Gastroesophageal sphincter (tissue), 4 donors: ENCODE measurements around the gene ANP32B. TPM values are rescaled to one million over a fixed set of nuclear protein-coding genes. Genes with fewer than 3 reads are reported as not detected.

ENCODE experiments used
- ATAC-seq: fragments of 150-250 bp; one replicate; pipeline ENCODE4 v1.9.1; 2016; ENCODE audit warnings: mild to moderate bottlenecking, moderate library complexity
- H3K27ac ChIP-seq, 4 donors: fragments of 200-600 bp; sonication (generic) in 3 of 4; 1 replicate in 3 of 4; 2 replicates in 1 of 4; pipeline ENCODE4 v1.5.1; 2016 to 2019
- H3K27me3 ChIP-seq: fragments of 200-600 bp; sonication (generic); one replicate; pipeline ENCODE4 v1.5.1; 2019
- H3K36me3 ChIP-seq, 2 donors: fragments of 200-600 bp; sonication (generic); one replicate each; pipeline ENCODE4 v1.5.1; 2019; ENCODE audit warnings: control low read depth in 1 of 2
- H3K4me1 ChIP-seq, 3 donors: fragments of 200-600 bp; sonication (generic); 1 replicate in 2 of 3; 2 replicates in 1 of 3; pipeline ENCODE4 v1.5.1; 2016 to 2019; ENCODE audit warnings: control low read depth in 2 of 3
- H3K4me3 ChIP-seq, 2 donors: fragments of 200-600 bp; sonication (generic); one replicate each; pipeline ENCODE4 v1.5.1; 2019; ENCODE audit warnings: mild to moderate bottlenecking in 1 of 2, moderate library complexity in 1 of 2
- H3K9me3 ChIP-seq, 3 donors: fragments of 200-600 bp; sonication (generic); one replicate each; pipeline ENCODE4 v1.5.1; 2017 to 2019; ENCODE audit warnings: control low read depth in 2 of 3
- EP300 ChIP-seq: sonication (generic); formaldehyde crosslinking; IDR thresholded peaks from one replicate; pipeline ENCODE4 v1.6.1; 2017; ENCODE audit warnings: antibody characterized with exemption, mild to moderate bottlenecking
- POLR2A ChIP-seq, 2 donors: fragments of 450-650 bp; IDR thresholded peaks; one replicate each; pipeline ENCODE4 v1.6.1; 2017; ENCODE audit warnings: antibody characterized with exemption in 2 of 2, mild to moderate bottlenecking in 2 of 2, moderate library complexity in 1 of 2
- POLR2AphosphoS5 ChIP-seq: sonication (generic); formaldehyde crosslinking; IDR thresholded peaks from one replicate; pipeline ENCODE4 v1.6.1; 2017; ENCODE audit warnings: antibody characterized with exemption
- WGBS, 2 donors: methylation state at CpG; one replicate each; pipeline ENCODE4 v1.1.5; 2018; ENCODE audit warnings: low coverage in 1 of 2; 5-methylcytosine and 5-hydroxymethylcytosine counted together
- total RNA-seq, 4 donors: library from RNA; depleted of rRNA; stranded (reverse); fragments of >200 nt; gene quantifications; one replicate each; pipeline ENCODE4 v1.1.0, GENCODE V29; 2016
- TF ChIP-seq, protein P1 (sequence below), 4 experiments: fragments of 200-600 bp in 2 of 4; fragments of 450-650 bp in 2 of 4; sonication (generic) in 1 of 4; IDR thresholded peaks; one replicate each; pipeline ENCODE4 v1.5.1; 2017 to 2019; ENCODE audit warnings: antibody characterized with exemption in 4 of 4, mild to moderate bottlenecking in 2 of 4, moderate library complexity in 2 of 4

The ANP32B gene
- total RNA-seq, 4 donors from 2014 or later, result 33.0 to 41.0 (median 36.1) TPM

DNA sequence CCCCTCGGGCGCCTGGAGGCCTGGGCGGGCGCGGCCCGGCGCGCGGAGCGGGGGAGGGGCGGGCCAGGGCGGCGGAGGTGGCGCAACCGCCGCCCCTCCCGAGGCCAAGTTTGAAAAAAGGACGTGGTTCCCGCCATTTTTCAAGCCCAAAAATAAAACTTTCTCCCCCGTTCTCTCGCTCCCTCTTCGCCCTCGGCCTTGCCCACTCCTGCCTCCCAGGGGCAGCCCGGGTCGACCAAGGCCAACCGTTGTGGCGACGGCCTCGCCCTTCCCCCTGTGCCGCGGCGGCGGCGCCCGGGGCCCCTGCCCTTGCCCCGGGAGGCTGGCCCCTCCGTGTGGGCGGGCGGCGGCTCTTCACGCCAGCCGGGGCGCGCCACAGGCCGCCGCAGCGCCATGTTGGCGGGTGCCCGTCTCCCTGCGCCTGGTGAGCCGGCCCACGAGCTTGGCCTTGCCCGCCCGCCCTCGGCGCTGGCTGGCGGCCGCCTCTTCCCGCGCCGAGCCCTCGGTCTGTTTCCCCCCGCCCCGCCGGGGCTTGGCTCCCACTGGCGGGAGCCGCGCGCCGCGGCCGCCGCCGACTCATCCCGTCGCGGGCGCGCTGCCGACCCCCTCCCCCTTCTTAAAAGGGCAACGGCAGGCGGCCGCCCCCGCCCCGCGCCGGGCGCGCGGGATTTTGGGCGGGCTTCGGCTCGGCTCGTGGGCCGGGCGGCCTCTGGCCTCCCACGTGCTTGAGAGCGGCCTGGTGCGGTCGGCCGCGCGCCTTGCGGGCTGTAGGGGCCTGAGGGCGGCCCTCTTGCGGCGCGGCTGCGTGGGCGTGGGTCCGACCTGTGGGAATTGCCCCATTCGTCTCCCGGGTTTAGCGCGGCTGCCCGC is 1.3 kb downstream of the ANP32B start:
- no peaks in the 10 kb centered on the region for H3K9me3 ChIP-seq
- H3K27ac ChIP-seq, result peak overlapping the region; percentile 95 to 98 (median 96)
- H3K36me3 ChIP-seq, result no peaks in the 10 kb centered on the region
- no CpG with 5 or more reads among the region's 116 CpGs for WGBS, 2 donors
- peak overlapping the region; percentile 84 to 89 for H3K4me3 ChIP-seq
- H3K27me3 ChIP-seq, result no peaks in the 10 kb centered on the region
- H3K4me1 ChIP-seq, result peaks cover 0 to 80% (median 18%) of the 10 kb centered on the region in 3 donors
- ATAC-seq, result peak; percentile 50
- TF ChIP-seq, protein P1, sequence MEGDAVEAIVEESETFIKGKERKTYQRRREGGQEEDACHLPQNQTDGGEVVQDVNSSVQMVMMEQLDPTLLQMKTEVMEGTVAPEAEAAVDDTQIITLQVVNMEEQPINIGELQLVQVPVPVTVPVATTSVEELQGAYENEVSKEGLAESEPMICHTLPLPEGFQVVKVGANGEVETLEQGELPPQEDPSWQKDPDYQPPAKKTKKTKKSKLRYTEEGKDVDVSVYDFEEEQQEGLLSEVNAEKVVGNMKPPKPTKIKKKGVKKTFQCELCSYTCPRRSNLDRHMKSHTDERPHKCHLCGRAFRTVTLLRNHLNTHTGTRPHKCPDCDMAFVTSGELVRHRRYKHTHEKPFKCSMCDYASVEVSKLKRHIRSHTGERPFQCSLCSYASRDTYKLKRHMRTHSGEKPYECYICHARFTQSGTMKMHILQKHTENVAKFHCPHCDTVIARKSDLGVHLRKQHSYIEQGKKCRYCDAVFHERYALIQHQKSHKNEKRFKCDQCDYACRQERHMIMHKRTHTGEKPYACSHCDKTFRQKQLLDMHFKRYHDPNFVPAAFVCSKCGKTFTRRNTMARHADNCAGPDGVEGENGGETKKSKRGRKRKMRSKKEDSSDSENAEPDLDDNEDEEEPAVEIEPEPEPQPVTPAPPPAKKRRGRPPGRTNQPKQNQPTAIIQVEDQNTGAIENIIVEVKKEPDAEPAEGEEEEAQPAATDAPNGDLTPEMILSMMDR (IDR thresholded peaks at IDR 0.05), result peak in 2 of 4 experiments; percentile 9 to 20
- peak; percentile 75 to 82 for TF ChIP-seq POLR2A (IDR thresholded peaks at IDR 0.05)
- no peak for TF ChIP-seq POLR2AphosphoS5
- TF ChIP-seq EP300, result no peak

DNA sequence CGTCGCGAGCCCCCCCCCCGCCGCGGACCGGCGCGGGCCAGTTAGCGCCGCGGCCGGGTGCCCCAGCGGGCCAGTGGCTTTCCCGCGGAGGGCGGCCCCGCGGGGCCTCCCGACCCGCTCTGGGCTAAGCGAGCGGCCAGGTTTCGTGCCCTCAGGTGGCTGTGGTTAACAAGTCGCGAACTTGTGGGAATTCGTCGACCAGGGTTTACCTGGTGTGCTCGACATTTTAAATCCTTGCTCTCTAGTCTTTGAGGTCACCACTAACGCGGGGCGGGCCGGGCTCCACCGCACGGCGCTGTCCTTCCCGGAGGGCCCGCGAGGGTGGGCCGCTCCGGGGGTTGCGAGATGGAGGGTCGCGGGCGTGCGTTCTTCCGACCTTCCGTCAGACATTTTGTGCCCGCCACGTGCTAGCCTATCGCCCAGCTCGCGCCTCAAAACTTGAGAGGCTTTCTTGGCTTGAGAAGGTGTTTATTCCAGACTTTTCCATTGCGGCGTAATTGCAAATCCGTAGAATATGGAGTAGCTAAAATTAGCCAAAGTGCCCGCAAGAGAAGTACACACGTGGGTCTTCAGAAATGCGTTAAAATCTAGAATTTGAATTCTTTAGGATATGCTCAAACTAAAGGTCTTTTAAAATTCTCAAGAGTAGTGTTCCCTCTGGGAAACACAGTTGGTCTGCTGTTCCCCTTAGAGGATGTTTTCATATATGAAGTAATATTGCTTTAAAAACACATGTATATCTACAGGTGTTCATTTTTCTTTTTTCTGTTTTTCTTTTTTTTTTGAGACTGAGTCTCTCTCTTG is 2.1 kb downstream of the ANP32B start:
- no peak for TF ChIP-seq POLR2AphosphoS5
- TF ChIP-seq, protein P1 (IDR thresholded peaks at IDR 0.05), result peak in 1 of 4 experiments; percentile 4
- TF ChIP-seq POLR2A (IDR thresholded peaks at IDR 0.05), result no peak
- TF ChIP-seq EP300, result no peak
- H3K9me3 ChIP-seq, result no peaks in the 10 kb centered on the region
- H3K4me3 ChIP-seq, result peak overlapping the region; percentile 84 to 89
- H3K36me3 ChIP-seq, result no peaks in the 10 kb centered on the region
- no peaks in the 10 kb centered on the region for H3K27me3 ChIP-seq
- peak overlapping the region; percentile 95 to 98 (median 96) for H3K27ac ChIP-seq
- WGBS, 2 donors, result 16 to 24% methylated on average over 3 to 6 of the region's 59 CpGs
- H3K4me1 ChIP-seq, result peaks cover 2 to 80% (median 22%) of the 10 kb centered on the region in 3 donors
- no peak for ATAC-seq

DNA sequence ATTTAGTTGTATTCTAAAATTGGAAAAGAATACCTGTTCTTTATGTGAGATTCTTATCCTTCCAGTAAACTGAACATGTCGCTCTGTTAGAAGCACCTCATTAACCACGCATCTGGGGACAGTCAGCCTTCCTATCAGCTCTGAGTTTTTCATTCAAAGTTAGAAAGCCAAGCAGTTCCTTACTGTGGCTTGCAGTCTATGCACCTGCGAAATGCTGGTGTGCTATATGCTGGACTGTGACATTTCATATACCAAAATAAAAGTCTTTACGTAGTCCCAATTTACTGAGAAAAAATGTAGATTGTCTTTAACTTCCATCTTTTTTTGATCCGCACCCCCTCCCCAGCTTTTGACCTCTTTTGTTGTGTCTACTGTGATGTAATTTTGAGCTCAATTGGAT is 4.3 kb downstream of the ANP32B start:
- H3K4me3 ChIP-seq, result no peak overlapping the region
- H3K4me1 ChIP-seq, result peaks cover 4 to 80% (median 28%) of the 10 kb centered on the region in 3 donors
- TF ChIP-seq POLR2A (IDR thresholded peaks at IDR 0.05) (no peak), EP300 (no peak)
- WGBS, 2 donors, result 89 to 92% methylated on average over 5 of the region's 5 CpGs
- no peaks in the 10 kb centered on the region for H3K27me3 ChIP-seq
- H3K27ac ChIP-seq, result no peak overlapping the region
- no peaks in the 10 kb centered on the region for H3K36me3 ChIP-seq
- no peaks in the 10 kb centered on the region for H3K9me3 ChIP-seq
- no peak for ATAC-seq

DNA sequence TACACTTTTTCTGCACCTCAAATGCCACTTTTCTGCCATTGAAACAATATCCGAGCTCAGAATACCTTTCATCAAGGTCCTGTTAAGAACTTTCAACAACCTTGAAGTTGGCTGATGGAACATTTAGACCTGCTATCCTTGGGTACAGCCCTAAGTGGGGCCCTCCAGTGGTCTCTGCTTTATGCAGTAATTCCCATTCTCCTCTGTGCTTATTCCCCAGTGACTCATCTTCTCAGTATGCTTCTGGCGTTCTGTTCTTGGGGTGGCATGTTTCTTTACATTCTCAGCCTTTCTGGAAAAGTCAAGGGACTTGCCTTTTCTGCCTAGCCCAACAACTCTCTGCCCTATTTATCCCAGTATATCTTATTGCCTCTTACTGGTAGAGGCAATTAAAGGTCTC is 7.1 kb downstream of the ANP32B start:
- H3K9me3 ChIP-seq, result no peaks in the 10 kb centered on the region
- TF ChIP-seq POLR2AphosphoS5 (no peak), EP300 (no peak), POLR2A (IDR thresholded peaks at IDR 0.05) (no peak)
- TF ChIP-seq, protein P1 (IDR thresholded peaks at IDR 0.05), result no peak
- ATAC-seq, result no peak
- H3K4me1 ChIP-seq, result peaks cover 4 to 93% (median 41%) of the 10 kb centered on the region in 3 donors
- no peaks in the 10 kb centered on the region for H3K27me3 ChIP-seq
- H3K27ac ChIP-seq, result peak overlapping the region in 2 of 4 donors; percentile 5 to 29
- no peak overlapping the region for H3K4me3 ChIP-seq
- H3K36me3 ChIP-seq, result peaks cover 0 to 7% of the 10 kb centered on the region in 2 donors
- WGBS, 2 donors, result 40 to 45% methylated on average over 2 of the region's 2 CpGs

DNA sequence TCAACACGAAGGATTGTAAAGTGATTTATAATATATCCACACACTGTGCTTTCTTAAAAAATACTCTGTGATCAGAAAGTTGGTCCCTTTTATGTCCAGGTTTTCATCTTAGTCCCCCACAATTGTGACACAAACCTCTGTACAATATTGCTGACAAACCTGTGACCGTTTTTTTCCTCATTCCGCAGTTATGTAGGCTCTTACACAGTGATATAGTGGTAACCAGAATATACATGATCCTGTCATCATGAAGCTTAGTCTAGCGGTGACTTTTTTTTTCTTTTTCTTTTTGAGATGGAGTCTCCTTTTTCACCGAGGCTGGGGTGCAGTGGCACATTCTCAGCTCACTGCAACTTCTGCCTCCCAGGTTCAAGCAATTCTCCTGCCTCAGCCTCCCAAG is 8.7 kb downstream of the ANP32B start:
- H3K4me1 ChIP-seq, result peaks cover 4 to 78% (median 31%) of the 10 kb centered on the region in 3 donors
- no peak for ATAC-seq

More for the DNA sequence above, 8.7 kb downstream of the ANP32B start:
- WGBS, 2 donors, result 44 to 49% methylated on average over 3 to 5 of the region's 5 CpGs
- no peaks in the 10 kb centered on the region for H3K27me3 ChIP-seq
- no peaks in the 10 kb centered on the region for H3K9me3 ChIP-seq
- peaks cover 0 to 21% of the 10 kb centered on the region in 2 donors for H3K36me3 ChIP-seq
- H3K27ac ChIP-seq, result no peak overlapping the region
- H3K4me3 ChIP-seq, result no peak overlapping the region
- TF ChIP-seq EP300, result no peak
- no peak for TF ChIP-seq POLR2A (IDR thresholded peaks at IDR 0.05)
- TF ChIP-seq POLR2AphosphoS5, result no peak
- TF ChIP-seq, protein P1 (IDR thresholded peaks at IDR 0.05), result no peak
